GM18511 (cell line): Measurements from ENCODE around the gene PKP1.
"Not testable (repeated sequence)": the region's sequence is repeated elsewhere in the genome, so short reads cannot be mapped to it uniquely, and the experiment has no call there.

Experiments
- ATAC-seq: cut with Tn5 transposase; IDR thresholded peaks from one replicate; pipeline ENCODE4 v1.9.1; 2021; ENCODE audit warnings: mild to moderate bottlenecking, moderate library complexity; ENCODE audit not compliant: unreplicated experiment

Gene PKP1, protein sequence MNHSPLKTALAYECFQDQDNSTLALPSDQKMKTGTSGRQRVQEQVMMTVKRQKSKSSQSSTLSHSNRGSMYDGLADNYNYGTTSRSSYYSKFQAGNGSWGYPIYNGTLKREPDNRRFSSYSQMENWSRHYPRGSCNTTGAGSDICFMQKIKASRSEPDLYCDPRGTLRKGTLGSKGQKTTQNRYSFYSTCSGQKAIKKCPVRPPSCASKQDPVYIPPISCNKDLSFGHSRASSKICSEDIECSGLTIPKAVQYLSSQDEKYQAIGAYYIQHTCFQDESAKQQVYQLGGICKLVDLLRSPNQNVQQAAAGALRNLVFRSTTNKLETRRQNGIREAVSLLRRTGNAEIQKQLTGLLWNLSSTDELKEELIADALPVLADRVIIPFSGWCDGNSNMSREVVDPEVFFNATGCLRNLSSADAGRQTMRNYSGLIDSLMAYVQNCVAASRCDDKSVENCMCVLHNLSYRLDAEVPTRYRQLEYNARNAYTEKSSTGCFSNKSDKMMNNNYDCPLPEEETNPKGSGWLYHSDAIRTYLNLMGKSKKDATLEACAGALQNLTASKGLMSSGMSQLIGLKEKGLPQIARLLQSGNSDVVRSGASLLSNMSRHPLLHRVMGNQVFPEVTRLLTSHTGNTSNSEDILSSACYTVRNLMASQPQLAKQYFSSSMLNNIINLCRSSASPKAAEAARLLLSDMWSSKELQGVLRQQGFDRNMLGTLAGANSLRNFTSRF

GRCh38 chr1:201282931-201283829 is at the start of gene PKP1:
PKP1 (plus strand) TSS chr1:201283506; CDS start chr1:201283703, 197 bp downstream.
- no peak for ATAC-seq

DNA sequence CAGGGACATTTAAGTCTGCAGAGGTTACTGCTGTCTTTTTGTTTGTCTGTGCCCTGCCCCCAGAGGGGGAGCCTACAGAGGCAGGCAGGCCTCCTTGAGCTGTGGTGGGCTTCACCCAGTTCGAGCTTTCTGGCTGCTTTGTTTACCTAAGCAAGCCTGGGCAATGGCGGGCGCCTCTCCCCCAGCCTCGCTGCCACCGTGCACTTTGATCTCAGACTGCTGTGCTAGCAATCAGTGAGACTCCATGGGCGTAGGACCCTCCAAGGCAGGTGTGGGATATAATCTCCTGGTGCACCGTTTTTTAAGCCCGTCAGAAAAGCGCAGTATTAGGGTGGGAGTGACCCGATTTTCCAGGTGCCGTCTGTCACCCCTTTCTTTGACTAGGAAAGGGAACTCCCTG is 43.7 kb upstream of the PKP1 start:
- not testable (repeated sequence) for ATAC-seq

DNA sequence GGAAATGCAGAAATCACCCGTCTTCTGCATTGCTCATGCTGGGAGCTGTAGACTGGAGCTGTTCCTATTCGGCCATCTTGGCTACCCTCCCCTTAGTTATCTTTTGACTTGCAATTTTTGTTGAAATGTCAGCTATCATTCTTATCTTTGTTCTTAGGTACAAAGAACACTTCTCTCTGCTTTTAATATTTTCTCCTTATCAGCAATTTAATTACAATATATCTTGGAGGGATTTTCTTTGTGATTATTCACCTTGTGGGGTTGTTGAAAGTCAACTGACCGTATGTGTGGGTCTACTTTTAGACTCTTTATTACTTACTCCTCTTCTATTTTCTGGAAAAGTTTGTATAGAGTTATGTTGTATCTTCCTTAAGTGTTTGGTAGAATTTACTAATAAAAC is 43.1 kb upstream of the PKP1 start:
- no peak for ATAC-seq

- ATAC-seq = no peak
These were observed 41.6 kb upstream of the PKP1 start for GRCh38 chr1:201241736-201242135.

DNA sequence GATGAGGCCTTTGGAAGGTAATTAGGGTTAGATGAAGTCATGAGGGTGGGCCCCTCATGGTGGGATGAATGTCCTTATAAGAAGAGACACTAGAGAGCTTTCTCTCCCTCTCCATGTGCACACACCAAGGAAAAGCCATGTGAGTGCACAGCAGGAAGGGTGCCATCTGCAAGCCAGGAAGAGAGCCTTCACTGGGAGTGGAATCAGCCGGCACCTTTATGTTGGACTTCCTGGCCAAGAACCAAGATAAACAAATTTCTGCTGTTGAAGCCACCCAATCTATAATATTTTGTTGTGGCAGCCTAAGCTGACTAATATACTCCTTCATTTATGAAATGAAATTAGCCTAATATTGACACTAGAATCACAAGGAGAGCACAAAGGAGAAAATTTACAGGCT is 38.2 kb upstream of the PKP1 start:
- ATAC-seq = no peak

DNA sequence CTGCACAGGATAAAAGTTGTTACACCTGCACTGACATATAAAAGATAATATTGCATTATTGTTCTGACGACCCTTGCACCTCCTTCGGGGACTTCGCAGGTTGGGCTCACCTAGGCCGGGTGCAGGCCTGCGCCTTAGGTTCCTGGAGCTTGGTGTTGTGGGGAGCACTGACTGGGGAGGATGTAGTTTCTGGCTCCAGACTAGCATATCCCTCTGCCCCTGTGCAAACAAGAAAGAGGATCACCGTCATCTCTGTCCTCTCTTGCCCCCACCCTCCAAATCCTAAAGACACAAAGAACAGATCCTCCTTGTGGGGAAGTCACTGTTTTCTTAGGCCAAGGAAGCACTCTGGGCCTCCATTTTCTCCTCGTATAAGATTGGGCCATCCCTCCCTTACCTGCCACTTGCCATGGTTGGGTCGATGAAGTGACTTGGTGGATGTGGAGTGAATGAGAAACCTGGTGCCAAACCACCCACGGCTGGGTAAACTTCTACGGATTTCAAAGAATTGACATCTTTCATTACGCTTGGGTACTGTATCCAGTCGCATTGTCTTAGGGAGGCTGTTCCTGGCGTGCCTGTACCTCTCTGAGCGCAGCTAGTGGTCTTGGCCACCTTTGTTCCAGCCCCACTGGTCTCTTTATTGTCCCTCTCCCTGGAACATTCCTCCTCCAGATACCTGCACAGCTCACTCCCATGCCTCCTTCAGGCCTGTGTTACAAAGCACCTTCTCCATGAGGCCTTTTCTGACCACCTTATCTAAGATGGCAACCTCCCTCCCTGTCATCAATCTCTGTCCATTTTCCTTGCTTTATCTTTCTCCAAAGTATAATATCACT is 34.4 kb upstream of the PKP1 start:
- no peak for ATAC-seq

DNA sequence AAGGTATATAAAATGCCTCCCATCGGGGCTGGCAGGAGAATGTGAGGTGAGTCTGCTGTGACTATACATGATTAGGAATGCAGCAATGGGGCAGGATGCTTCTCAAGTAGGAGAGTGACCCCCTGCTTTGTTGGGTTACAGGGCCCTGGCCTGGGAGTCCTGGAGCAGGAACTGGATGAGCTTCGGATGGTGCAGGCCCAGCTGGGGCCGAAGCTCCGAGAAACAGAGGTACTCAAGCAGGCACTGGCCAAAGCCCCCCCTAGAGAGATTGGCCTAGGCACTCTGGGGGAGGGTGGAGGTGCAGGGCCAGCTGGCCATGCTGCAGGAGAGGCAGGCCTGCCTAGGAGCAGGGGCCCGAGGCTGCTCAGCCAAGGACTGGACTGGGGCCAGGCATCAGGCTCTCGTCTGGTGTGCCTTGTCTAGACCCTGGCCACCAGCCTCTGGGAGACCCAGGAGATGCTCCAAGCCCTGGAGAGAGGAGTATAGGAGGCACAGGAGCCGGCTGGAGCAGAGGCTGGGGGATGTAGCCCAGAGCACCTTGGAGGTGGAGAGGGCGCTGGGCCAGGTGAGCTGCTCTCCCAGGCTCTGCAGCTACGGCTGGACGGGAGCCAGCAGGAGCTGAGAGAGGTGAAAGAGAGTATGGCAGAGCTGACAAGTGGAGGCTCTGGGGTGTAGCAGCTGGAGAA is 32.8 kb upstream of the PKP1 start:
- ATAC-seq = no peak

DNA sequence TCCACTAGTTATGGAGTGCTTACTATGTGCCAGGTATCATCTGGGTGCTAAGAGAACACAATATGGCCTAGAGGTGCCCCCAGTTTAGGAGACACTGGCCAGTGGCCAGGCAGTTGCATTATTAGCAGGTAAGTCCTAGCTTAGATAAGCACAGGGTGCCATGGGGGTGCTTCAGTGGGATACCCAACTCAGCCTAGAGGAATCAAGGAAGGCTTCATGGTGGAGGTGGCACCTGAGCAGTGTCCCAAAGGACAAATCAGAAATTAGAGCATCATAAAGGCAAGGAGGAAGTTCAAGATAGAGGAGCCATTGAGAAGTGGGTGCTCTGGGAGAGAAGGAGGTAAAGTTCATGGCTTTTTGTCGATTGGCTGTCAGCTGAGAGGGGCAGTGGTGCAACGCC is 31.9 kb upstream of the PKP1 start:
- no peak for ATAC-seq

DNA sequence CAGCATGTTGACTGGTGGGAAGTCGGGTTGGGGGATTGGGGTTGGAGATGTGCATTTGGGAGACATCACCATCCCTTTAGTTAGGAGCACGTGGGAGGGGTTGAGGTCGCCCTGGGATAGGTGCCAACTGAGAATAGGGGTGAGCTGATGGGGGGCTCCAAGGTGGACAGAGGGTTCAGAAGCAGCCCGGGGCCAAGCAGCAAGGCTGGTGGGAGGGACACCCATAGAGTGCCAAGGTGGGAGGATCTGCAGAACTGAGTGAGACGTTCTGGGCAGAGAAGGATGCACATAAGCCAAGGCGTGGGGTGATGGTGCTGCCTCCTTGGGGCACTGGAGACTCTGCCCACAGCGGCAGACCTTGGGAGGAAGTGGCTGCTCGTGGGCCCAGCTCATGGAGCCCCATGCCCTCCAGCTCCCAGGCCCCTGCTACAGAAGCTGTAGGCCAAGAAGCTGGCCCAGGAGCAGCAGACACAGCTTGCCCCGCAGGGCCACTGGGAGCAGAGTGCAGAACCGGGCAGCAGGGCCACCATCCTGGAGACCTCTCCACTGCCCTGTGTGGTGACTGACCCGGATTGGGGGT is 31.4 kb upstream of the PKP1 start:
- no peak for ATAC-seq

- no peak for ATAC-seq
These were observed 30.3 kb upstream of the PKP1 start for GRCh38 chr1:201252944-201253371.

DNA sequence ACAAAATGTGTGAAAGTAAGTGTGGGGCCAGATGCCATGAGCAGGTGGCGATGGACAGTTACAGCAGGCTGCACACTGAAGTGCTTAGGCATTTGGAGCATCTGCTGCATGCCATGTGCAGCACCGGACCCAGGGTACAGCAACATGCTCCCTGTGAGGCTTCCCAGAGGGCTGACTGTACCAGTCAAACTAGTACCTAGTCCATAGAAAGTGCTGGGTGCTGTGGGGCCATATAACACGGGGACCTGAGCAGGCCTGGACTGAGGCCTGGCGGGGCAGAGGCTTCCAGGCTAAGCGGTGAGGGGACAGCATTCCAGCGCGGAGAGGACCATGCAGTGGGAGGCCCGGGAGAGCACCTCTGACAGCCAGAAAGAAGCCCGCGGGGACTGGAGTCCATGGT is 29.9 kb upstream of the PKP1 start:
- no peak for ATAC-seq

- ATAC-seq = no peak
These were observed 29.2 kb upstream of the PKP1 start for GRCh38 chr1:201253906-201254624.

GRCh38 chr1:201254625-201255478 is 28.5 kb upstream of the PKP1 start:
- no peak for ATAC-seq

DNA sequence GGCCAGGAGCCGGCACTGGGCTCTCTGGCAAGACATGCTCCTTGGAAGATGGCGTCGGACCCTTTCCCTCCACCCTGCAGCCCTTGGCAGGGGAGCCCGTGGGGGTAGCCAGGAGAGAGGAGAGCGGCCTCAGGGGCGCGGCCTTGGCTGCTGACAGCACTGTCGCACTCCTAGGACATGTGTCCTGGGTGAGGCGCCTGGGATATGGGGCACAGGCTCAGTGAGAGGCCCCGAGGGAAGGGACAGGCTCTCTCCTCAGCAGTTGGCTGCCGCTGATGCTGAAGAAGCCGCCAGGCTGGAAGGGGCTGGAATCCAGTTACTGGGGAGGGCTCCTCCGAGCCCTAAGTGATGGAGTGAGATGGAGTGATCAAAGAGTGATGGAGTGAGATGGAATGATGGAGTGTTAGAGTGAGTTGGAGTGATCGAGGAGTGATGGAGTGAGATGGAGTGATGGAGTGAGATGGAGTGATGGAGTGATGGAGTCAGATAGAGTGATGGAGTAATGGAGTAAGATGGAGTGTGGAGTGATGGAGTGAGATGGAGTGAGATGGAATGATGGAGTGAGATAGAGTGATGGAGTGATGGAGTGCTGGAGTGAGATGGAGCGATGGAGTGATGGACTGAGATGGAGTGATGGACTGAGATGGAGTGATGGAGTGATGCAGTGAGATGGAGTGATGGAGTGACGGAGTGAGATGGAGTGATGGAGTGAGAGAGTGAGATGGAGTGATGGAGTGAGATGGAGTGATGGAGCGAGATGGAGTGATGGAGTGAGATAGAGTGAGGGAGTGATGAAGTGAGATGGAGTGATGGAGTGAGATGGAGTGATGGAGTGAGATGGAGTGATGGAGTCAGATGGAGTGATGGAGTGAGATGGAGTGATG is 27.6 kb upstream of the PKP1 start:
- no peak for ATAC-seq

- ATAC-seq = not testable (repeated sequence)
These were observed 25.2 kb upstream of the PKP1 start for GRCh38 chr1:201258132-201258531.

- no peak for ATAC-seq
These were observed 24.5 kb upstream of the PKP1 start for GRCh38 chr1:201258763-201259230.
